PC-3 (cell line): ENCODE measurements around the gene VILL. TPM values are rescaled to one million over a fixed set of nuclear protein-coding genes. Genes with fewer than 3 reads are reported as not detected.

Experiments
- ATAC-seq: fragments of 200-7000 bp; cut with Tn5 transposase; 2 replicates; pipeline ENCODE4 v1.9.1; 2020; ENCODE audit warnings: mild to moderate bottlenecking, moderate library complexity
- BruUV-seq: library from RNA; stranded (reverse); fragments of 400-500 nt; replicated peaks from 2 replicates; lab custom pipeline; 2021; lab: Mats Ljungman, UMichigan
- CTCF ChIA-PET: fragments of 300-600 bp; sonication (Branson Sonifier 250); formaldehyde crosslinking; loops from one replicate; lab custom pipeline; 2022; ENCODE audit warnings: antibody characterized with exemption; lab: Charles Lee
- POLR2A ChIA-PET: fragments of 300-600 bp; sonication (Branson Sonifier 250); formaldehyde crosslinking; loops from one replicate; lab custom pipeline; 2022; ENCODE audit warnings: antibody characterized with exemption; ENCODE audit not compliant: unreplicated experiment; lab: Charles Lee
- DNase-seq: peaks from one replicate; pipeline ENCODE4 v3.0.0-alpha.2; 2015
- H2AFZ ChIP-seq: fragments of 300-600 bp; sonication (generic); 2 replicates; pipeline ENCODE4 v1.6.0; 2016; ENCODE audit warnings: antibody characterized with exemption, low read length
- H3F3A ChIP-seq: fragments of 300-600 bp; sonication (generic); one replicate; pipeline ENCODE4 v1.6.0; 2017; ENCODE audit warnings: antibody characterized with exemption, low read length, control low read depth, mild to moderate bottlenecking; ENCODE audit not compliant: unreplicated experiment
- H3K27ac ChIP-seq: fragments of 300-600 bp; sonication (generic); 2 replicates; pipeline ENCODE4 v1.5.1; 2016; ENCODE audit warnings: mild to moderate bottlenecking, low read length
- H3K27me3 ChIP-seq: fragments of 300-600 bp; sonication (generic); 2 replicates; pipeline ENCODE4 v1.6.1; 2016; ENCODE audit warnings: low read length, mixed read lengths
- H3K36me3 ChIP-seq: fragments of 300-600 bp; sonication (generic); 2 replicates; pipeline ENCODE4 v1.6.1; 2016; ENCODE audit warnings: low read depth, mixed run types, low read length, mixed read lengths
- H3K4me1 ChIP-seq: fragments of 300-600 bp; sonication (generic); 2 replicates; pipeline ENCODE4 v1.5.1; 2016; ENCODE audit warnings: low read length; ENCODE audit not compliant: insufficient read depth
- H3K4me2 ChIP-seq: fragments of 300-600 bp; sonication (generic); 2 replicates; pipeline ENCODE4 v1.6.0; 2016; ENCODE audit warnings: low read length
- H3K4me3 ChIP-seq: fragments of 300-600 bp; sonication (generic); 2 replicates; pipeline ENCODE4 v1.5.1; 2016; ENCODE audit warnings: mild to moderate bottlenecking, low read length, mixed read lengths
- H3K79me2 ChIP-seq: fragments of 300-600 bp; sonication (generic); 2 replicates; pipeline ENCODE4 v1.6.1; 2017; ENCODE audit warnings: low read length, mixed read lengths
- H3K9ac ChIP-seq: fragments of 300-600 bp; sonication (generic); 2 replicates; pipeline ENCODE4 v1.6.0; 2016; ENCODE audit warnings: mild to moderate bottlenecking, low read length
- H3K9me2 ChIP-seq: fragments of 300-600 bp; sonication (generic); replicated peaks from 2 replicates; pipeline ENCODE4 v1.6.1; 2016; ENCODE audit warnings: mixed run types, low read length, mixed read lengths
- H3K9me3 ChIP-seq: fragments of 300-600 bp; sonication (generic); 2 replicates; pipeline ENCODE4 v1.6.1; 2016; ENCODE audit warnings: low read length, mixed read lengths
- H4K20me1 ChIP-seq: fragments of 300-600 bp; sonication (generic); 2 replicates; pipeline ENCODE4 v1.6.1; 2016; ENCODE audit warnings: low read length, mixed read lengths
- EZH2 ChIP-seq: fragments of 300-600 bp; sonication (generic); IDR thresholded peaks from one replicate; pipeline ENCODE4 v1.6.1; 2017; ENCODE audit warnings: antibody characterized with exemption, mild to moderate bottlenecking, low read length; ENCODE audit not compliant: unreplicated experiment
- EZH2phosphoT487 ChIP-seq: fragments of 300-600 bp; sonication (generic); IDR thresholded peaks from 2 replicates; pipeline ENCODE4 v1.6.1; 2018; ENCODE audit warnings: mild to moderate bottlenecking, antibody characterized with exemption, low read length, borderline replicate concordance
- intact Hi-C: fragments of 100-400 bp; cut with micrococcal nuclease; formaldehyde crosslinking; loops from 2 replicates; pipeline ENCODE4 v1.9.0; 2023
- total RNA-seq: library from RNA; depleted of rRNA; stranded (reverse); fragments of >200 nt; gene quantifications from 2 replicates; pipeline ENCODE4 v1.2.3, GENCODE V29; 2014
- TF ChIP-seq, protein P1 (sequence below): fragments of 300-600 bp; sonication (generic); conservative IDR thresholded peaks from 2 replicates; pipeline ENCODE4 v1.5.1; 2017; ENCODE audit warnings: antibody characterized with exemption, low read depth, mild to moderate bottlenecking, low read length

The VILL gene
- total RNA-seq, 1 experiment from 2014 or later: 0.44 TPM

GRCh38 chr3:37964146-37964545 is 26.4 kb upstream of the VILL start:
- no peak overlapping the region for H3K4me3 ChIP-seq
- H4K20me1 ChIP-seq: no peaks in the 10 kb centered on the region
- no peak for TF ChIP-seq EZH2
- TF ChIP-seq, protein P1, sequence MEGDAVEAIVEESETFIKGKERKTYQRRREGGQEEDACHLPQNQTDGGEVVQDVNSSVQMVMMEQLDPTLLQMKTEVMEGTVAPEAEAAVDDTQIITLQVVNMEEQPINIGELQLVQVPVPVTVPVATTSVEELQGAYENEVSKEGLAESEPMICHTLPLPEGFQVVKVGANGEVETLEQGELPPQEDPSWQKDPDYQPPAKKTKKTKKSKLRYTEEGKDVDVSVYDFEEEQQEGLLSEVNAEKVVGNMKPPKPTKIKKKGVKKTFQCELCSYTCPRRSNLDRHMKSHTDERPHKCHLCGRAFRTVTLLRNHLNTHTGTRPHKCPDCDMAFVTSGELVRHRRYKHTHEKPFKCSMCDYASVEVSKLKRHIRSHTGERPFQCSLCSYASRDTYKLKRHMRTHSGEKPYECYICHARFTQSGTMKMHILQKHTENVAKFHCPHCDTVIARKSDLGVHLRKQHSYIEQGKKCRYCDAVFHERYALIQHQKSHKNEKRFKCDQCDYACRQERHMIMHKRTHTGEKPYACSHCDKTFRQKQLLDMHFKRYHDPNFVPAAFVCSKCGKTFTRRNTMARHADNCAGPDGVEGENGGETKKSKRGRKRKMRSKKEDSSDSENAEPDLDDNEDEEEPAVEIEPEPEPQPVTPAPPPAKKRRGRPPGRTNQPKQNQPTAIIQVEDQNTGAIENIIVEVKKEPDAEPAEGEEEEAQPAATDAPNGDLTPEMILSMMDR: no peak
- H3K79me2 ChIP-seq: no peaks in the 10 kb centered on the region
- CTCF ChIA-PET: interaction anchor here (0.6 to 0.7 kb wide), 2 partner anchors 62 to 109 kb away, joined by 3 to 7 read pairs; no protein-coding TSS in a partner anchor
- H3K4me2 ChIP-seq: no peak overlapping the region
- no peak overlapping the region for H2AFZ ChIP-seq
- no TSS peak for BruUV-seq
- no peak overlapping the region for H3K27ac ChIP-seq
- POLR2A ChIA-PET: interaction anchor here (0.6 kb wide), 2 partner anchors 41 to 95 kb away, joined by 8 to 9 read pairs; no protein-coding TSS in a partner anchor
- no peaks in the 10 kb centered on the region for H3F3A ChIP-seq
- no peaks in the 10 kb centered on the region for H3K27me3 ChIP-seq
- no peaks in the 10 kb centered on the region for H3K9me3 ChIP-seq
- ATAC-seq: no peak
- intact Hi-C loops: no loop called here
- DNase-seq: no peak
- no peaks in the 10 kb centered on the region for H3K9me2 ChIP-seq
- H3K4me1 ChIP-seq: no peaks in the 10 kb centered on the region
- H3K36me3 ChIP-seq: no peaks in the 10 kb centered on the region
- no peak overlapping the region for H3K9ac ChIP-seq

GRCh38 chr3:37964716-37965115 is 25.9 kb upstream of the VILL start:
- Histone ChIP-seq H3K9me2 (no peaks in the 10 kb centered on the region), H3K4me3 (no peak overlapping the region)

GRCh38 chr3:37967260-37967881 is 23.2 kb upstream of the VILL start:
- Histone ChIP-seq H3K4me1 (no peaks in the 10 kb centered on the region), H4K20me1 (no peaks in the 10 kb centered on the region), H3K4me2 (no peak overlapping the region), H3K9ac (no peak overlapping the region), H3K79me2 (no peaks in the 10 kb centered on the region), H2AFZ (no peak overlapping the region), H3K9me3 (no peaks in the 10 kb centered on the region), H3K36me3 (no peaks in the 10 kb centered on the region), H3F3A (no peaks in the 10 kb centered on the region), H3K27me3 (no peaks in the 10 kb centered on the region), H3K9me2 (no peaks in the 10 kb centered on the region), H3K4me3 (no peak overlapping the region), H3K27ac (no peak overlapping the region)
- ATAC-seq (peak; percentile 96), DNase-seq (peak; percentile 76)
- ChIA-PET POLR2A (no interaction called here), CTCF (interaction anchor here (0.6 to 1.8 kb wide), 3 partner anchors 29 to 145 kb away, joined by 3 to 18 read pairs (median 3); no protein-coding TSS in a partner anchor)
- intact Hi-C loops: loop anchor here (1.0 kb wide), 1 partner anchor 112 kb away; no protein-coding TSS in a partner anchor
- TF ChIP-seq, protein P1: peak; percentile 94
- TF ChIP-seq EZH2phosphoT487: no peak
- TF ChIP-seq EZH2: no peak
- BruUV-seq: no TSS peak

More at GRCh38 chr3:37964716-37965115, 25.9 kb upstream of the VILL start:
- Histone ChIP-seq H3K79me2 (no peaks in the 10 kb centered on the region), H3F3A (no peaks in the 10 kb centered on the region), H3K4me2 (no peak overlapping the region), H4K20me1 (no peaks in the 10 kb centered on the region), H3K27me3 (no peaks in the 10 kb centered on the region), H3K9me3 (no peaks in the 10 kb centered on the region), H3K36me3 (no peaks in the 10 kb centered on the region), H2AFZ (no peak overlapping the region), H3K9ac (no peak overlapping the region), H3K27ac (no peak overlapping the region), H3K4me1 (no peaks in the 10 kb centered on the region)
- no peak for DNase-seq
- CTCF ChIA-PET: no interaction called here
- BruUV-seq: no TSS peak
- POLR2A ChIA-PET: no interaction called here
- TF ChIP-seq EZH2 (no peak), EZH2phosphoT487 (no peak)
- TF ChIP-seq, protein P1: no peak
- intact Hi-C loops: no loop called here
- no peak for ATAC-seq
